ENCODE results near the gene GRHL3.

The GRHL3 gene

GRCh38 chr1:24327486-24327885, 8.3 kb downstream of the GRHL3 start:
- H3K9me3 ChIP-seq (ENCODE audit: low read length): no peaks in the 10 kb centered on the region
- H3K4me1 ChIP-seq (ENCODE audit: insufficient read depth, low read length): no peaks in the 10 kb centered on the region
- no peak overlapping the region for H2AFZ ChIP-seq (ENCODE audit: low read depth, low read length)
- H3K36me3 ChIP-seq (ENCODE audit: insufficient read depth, low read length): no peaks in the 10 kb centered on the region
- peaks cover 43% of the 10 kb centered on the region for H3K27me3 ChIP-seq (ENCODE audit: insufficient read depth, low read length)
- no peak overlapping the region for H3K4me3 ChIP-seq (ENCODE audit: low read length)

GRCh38 chr1:24327891-24328290, 8.7 kb downstream of the GRHL3 start:
- Histone ChIP-seq H3K36me3 (ENCODE audit: insufficient read depth, low read length) (no peaks in the 10 kb centered on the region), H2AFZ (ENCODE audit: low read depth, low read length) (no peak overlapping the region), H3K9me3 (ENCODE audit: low read length) (no peaks in the 10 kb centered on the region), H3K4me1 (ENCODE audit: insufficient read depth, low read length) (no peaks in the 10 kb centered on the region), H3K4me3 (ENCODE audit: low read length) (no peak overlapping the region), H3K27me3 (ENCODE audit: insufficient read depth, low read length) (peaks cover 39% of the 10 kb centered on the region)

GRCh38 chr1:24329331-24329730, 10.2 kb downstream of the GRHL3 start:
- no peaks in the 10 kb centered on the region for H3K4me1 ChIP-seq (ENCODE audit: insufficient read depth, low read length)
- H3K4me3 ChIP-seq (ENCODE audit: low read length): no peak overlapping the region
- H2AFZ ChIP-seq (ENCODE audit: low read depth, low read length): no peak overlapping the region
- peaks cover 29% of the 10 kb centered on the region for H3K27me3 ChIP-seq (ENCODE audit: insufficient read depth, low read length)
- no peaks in the 10 kb centered on the region for H3K9me3 ChIP-seq (ENCODE audit: low read length)
- H3K36me3 ChIP-seq (ENCODE audit: insufficient read depth, low read length): no peaks in the 10 kb centered on the region

GRCh38 chr1:24329797-24330543, 10.8 kb downstream of the GRHL3 start:
- H2AFZ ChIP-seq (ENCODE audit: low read depth, low read length): no peak overlapping the region
- no peaks in the 10 kb centered on the region for H3K36me3 ChIP-seq (ENCODE audit: insufficient read depth, low read length)
- no peaks in the 10 kb centered on the region for H3K9me3 ChIP-seq (ENCODE audit: low read length)
- peaks cover 25% of the 10 kb centered on the region for H3K27me3 ChIP-seq (ENCODE audit: insufficient read depth, low read length)
- H3K4me1 ChIP-seq (ENCODE audit: insufficient read depth, low read length): no peaks in the 10 kb centered on the region
- H3K4me3 ChIP-seq (ENCODE audit: low read length): no peak overlapping the region

- no peaks in the 10 kb centered on the region for H3K4me1 ChIP-seq (ENCODE audit: insufficient read depth, low read length)
- no peaks in the 10 kb centered on the region for H3K9me3 ChIP-seq (ENCODE audit: low read length)
- no peaks in the 10 kb centered on the region for H3K36me3 ChIP-seq (ENCODE audit: insufficient read depth, low read length)
- no peak overlapping the region for H2AFZ ChIP-seq (ENCODE audit: low read depth, low read length)
- peaks cover 9% of the 10 kb centered on the region for H3K27me3 ChIP-seq (ENCODE audit: insufficient read depth, low read length)
- H3K4me3 ChIP-seq (ENCODE audit: low read length): no peak overlapping the region
Measured at GRCh38 chr1:24331961-24332673, 13.0 kb downstream of the GRHL3 start.

- Histone ChIP-seq H3K9me3 (ENCODE audit: low read length) (no peaks in the 10 kb centered on the region), H3K4me3 (ENCODE audit: low read length) (no peak overlapping the region), H3K27me3 (ENCODE audit: insufficient read depth, low read length) (peaks cover 6% of the 10 kb centered on the region)
Measured at GRCh38 chr1:24336075-24336474, 16.9 kb downstream of the GRHL3 start.

GRCh38 chr1:24337455-24337854, 18.3 kb downstream of the GRHL3 start:
- Histone ChIP-seq H3K36me3 (ENCODE audit: insufficient read depth, low read length) (no peaks in the 10 kb centered on the region), H2AFZ (ENCODE audit: low read depth, low read length) (no peak overlapping the region), H3K9me3 (ENCODE audit: low read length) (no peaks in the 10 kb centered on the region), H3K4me1 (ENCODE audit: insufficient read depth, low read length) (peaks cover 7% of the 10 kb centered on the region), H3K4me3 (ENCODE audit: low read length) (no peak overlapping the region), H3K27me3 (ENCODE audit: insufficient read depth, low read length) (peaks cover 6% of the 10 kb centered on the region)

More at GRCh38 chr1:24336075-24336474, 16.9 kb downstream of the GRHL3 start:
- H2AFZ ChIP-seq (ENCODE audit: low read depth, low read length): no peak overlapping the region
- no peaks in the 10 kb centered on the region for H3K36me3 ChIP-seq (ENCODE audit: insufficient read depth, low read length)
- H3K4me1 ChIP-seq (ENCODE audit: insufficient read depth, low read length): peaks cover 7% of the 10 kb centered on the region

GRCh38 chr1:24338447-24338846, 19.3 kb downstream of the GRHL3 start:
- no peak overlapping the region for H2AFZ ChIP-seq (ENCODE audit: low read depth, low read length)
- H3K36me3 ChIP-seq (ENCODE audit: insufficient read depth, low read length): no peaks in the 10 kb centered on the region
- no peaks in the 10 kb centered on the region for H3K9me3 ChIP-seq (ENCODE audit: low read length)
- no peak overlapping the region for H3K4me3 ChIP-seq (ENCODE audit: low read length)
- peaks cover 7% of the 10 kb centered on the region for H3K4me1 ChIP-seq (ENCODE audit: insufficient read depth, low read length)
- peaks cover 3% of the 10 kb centered on the region for H3K27me3 ChIP-seq (ENCODE audit: insufficient read depth, low read length)

- peaks cover 7% of the 10 kb centered on the region for H3K4me1 ChIP-seq (ENCODE audit: insufficient read depth, low read length)
- H3K36me3 ChIP-seq (ENCODE audit: insufficient read depth, low read length): no peaks in the 10 kb centered on the region
- no peak overlapping the region for H2AFZ ChIP-seq (ENCODE audit: low read depth, low read length)
- no peaks in the 10 kb centered on the region for H3K9me3 ChIP-seq (ENCODE audit: low read length)
- no peak overlapping the region for H3K4me3 ChIP-seq (ENCODE audit: low read length)
- H3K27me3 ChIP-seq (ENCODE audit: insufficient read depth, low read length): no peaks in the 10 kb centered on the region
Measured at GRCh38 chr1:24339996-24340395, 20.8 kb downstream of the GRHL3 start.

GRCh38 chr1:24340770-24341169, 21.6 kb downstream of the GRHL3 start:
- Histone ChIP-seq H3K9me3 (ENCODE audit: low read length) (no peaks in the 10 kb centered on the region), H3K36me3 (ENCODE audit: insufficient read depth, low read length) (no peaks in the 10 kb centered on the region), H3K4me1 (ENCODE audit: insufficient read depth, low read length) (peaks cover 7% of the 10 kb centered on the region), H2AFZ (ENCODE audit: low read depth, low read length) (no peak overlapping the region), H3K27me3 (ENCODE audit: insufficient read depth, low read length) (no peaks in the 10 kb centered on the region), H3K4me3 (ENCODE audit: low read length) (no peak overlapping the region)

- H3K27me3 ChIP-seq (ENCODE audit: insufficient read depth, low read length): no peaks in the 10 kb centered on the region
- no peaks in the 10 kb centered on the region for H3K36me3 ChIP-seq (ENCODE audit: insufficient read depth, low read length)
- peaks cover 7% of the 10 kb centered on the region for H3K4me1 ChIP-seq (ENCODE audit: insufficient read depth, low read length)
- no peak overlapping the region for H2AFZ ChIP-seq (ENCODE audit: low read depth, low read length)
- H3K4me3 ChIP-seq (ENCODE audit: low read length): no peak overlapping the region
- H3K9me3 ChIP-seq (ENCODE audit: low read length): no peaks in the 10 kb centered on the region
Measured at GRCh38 chr1:24341260-24341659, 22.1 kb downstream of the GRHL3 start.

- H3K4me1 ChIP-seq (ENCODE audit: insufficient read depth, low read length): peaks cover 7% of the 10 kb centered on the region
- no peaks in the 10 kb centered on the region for H3K36me3 ChIP-seq (ENCODE audit: insufficient read depth, low read length)
- peaks cover 4% of the 10 kb centered on the region for H3K27me3 ChIP-seq (ENCODE audit: insufficient read depth, low read length)
- H3K4me3 ChIP-seq (ENCODE audit: low read length): no peak overlapping the region
- H3K9me3 ChIP-seq (ENCODE audit: low read length): no peaks in the 10 kb centered on the region
- H2AFZ ChIP-seq (ENCODE audit: low read depth, low read length): no peak overlapping the region
Measured at GRCh38 chr1:24343412-24344089, 24.4 kb downstream of the GRHL3 start.

- H3K27me3 ChIP-seq (ENCODE audit: insufficient read depth, low read length): peaks cover 4% of the 10 kb centered on the region
- H3K4me1 ChIP-seq (ENCODE audit: insufficient read depth, low read length): peaks cover 7% of the 10 kb centered on the region
- no peaks in the 10 kb centered on the region for H3K36me3 ChIP-seq (ENCODE audit: insufficient read depth, low read length)
- H3K4me3 ChIP-seq (ENCODE audit: low read length): no peak overlapping the region
- H2AFZ ChIP-seq (ENCODE audit: low read depth, low read length): no peak overlapping the region
- H3K9me3 ChIP-seq (ENCODE audit: low read length): no peaks in the 10 kb centered on the region
Measured at GRCh38 chr1:24344090-24344742, 25.1 kb downstream of the GRHL3 start.

Measured in neuron (in vitro differentiated cells).